GM12878 (cell line): Measurements from ENCODE around the gene P3H3. TPM values are rescaled to one million over a fixed set of nuclear protein-coding genes. Genes with fewer than 3 reads are reported as not detected.

Source experiments
- ATAC-seq: fragments of 200-7000 bp; cut with Tn5 transposase; 3 replicates; pipeline ENCODE4 v1.9.1; 2020; ENCODE audit warnings: mild to moderate bottlenecking, moderate library complexity
- BruUV-seq: library from RNA; stranded (reverse); fragments of 400-500 nt; replicated peaks from 2 replicates; lab custom pipeline; 2021; lab: Mats Ljungman, UMichigan
- CTCF ChIA-PET: fragments of 300-600 bp; sonication (Branson Sonifier 250); formaldehyde crosslinking; extraction: SDS; loops from one replicate; lab custom pipeline; 2021; ENCODE audit warnings: inconsistent platforms; lab: Yijun Ruan, JAX
- POLR2A ChIA-PET: fragments of 350-600 bp; formaldehyde crosslinking; extraction: SDS; loops from one replicate; lab custom pipeline; 2021; ENCODE audit warnings: inconsistent platforms; lab: Charles Lee
- RAD21 ChIA-PET: fragments of 300-600 bp; sonication (Branson Sonifier 250); formaldehyde crosslinking; loops from one replicate; lab custom pipeline; 2023; ENCODE audit warnings: antibody characterized with exemption; ENCODE audit not compliant: unreplicated experiment; lab: Charles Lee
- SMC1A ChIA-PET: fragments of 300-600 bp; sonication (Branson Sonifier 250); formaldehyde crosslinking; loops from one replicate; lab custom pipeline; 2023; ENCODE audit not compliant: unreplicated experiment, uncharacterized antibody; lab: Charles Lee
- DNase-seq: peaks from one replicate; pipeline ENCODE4 v3.0.0-alpha.2; 2011; ENCODE audit warnings: low read depth, low spot score
- FAIRE-seq: peaks from 3 replicates; lab custom pipeline; 2011; peaks lifted over from hg19 to GRCh38; lab: Jason Lieb, UNC
- H2AFZ ChIP-seq: 2 replicates; pipeline ENCODE4 v1.6.0; 2011; ENCODE audit warnings: low read depth, low read length, control low read depth; ENCODE audit not compliant: control insufficient read depth
- H3K27ac ChIP-seq: 2 replicates; pipeline ENCODE4 v1.5.1; 2011; ENCODE audit warnings: control low read depth; ENCODE audit not compliant: control insufficient read depth, insufficient read depth
- H3K27me3 ChIP-seq, 2 experiments: replicated peaks in 1 of 2; 2 replicates each; pipeline versions ENCODE4 v1.6.0 to v1.6.1; 2011; ENCODE audit warnings: low read length in 1 of 2; ENCODE audit not compliant: control insufficient read depth in 2 of 2, insufficient read depth in 2 of 2
- H3K36me3 ChIP-seq, 2 experiments: 2 replicates each; pipeline ENCODE4 v1.5.1; 2011; ENCODE audit warnings: low read length in 1 of 2; ENCODE audit not compliant: control insufficient read depth in 2 of 2, insufficient read depth in 2 of 2
- H3K4me1 ChIP-seq: 2 replicates; pipeline ENCODE4 v1.6.1; 2011; ENCODE audit warnings: mild to moderate bottlenecking, low read length, moderate library complexity, mixed read lengths; ENCODE audit not compliant: control insufficient read depth, insufficient read depth
- H3K4me2 ChIP-seq: 2 replicates; pipeline ENCODE4 v1.6.0; 2011; ENCODE audit warnings: control low read depth; ENCODE audit not compliant: control insufficient read depth, insufficient read depth
- H3K4me3 ChIP-seq: fragments of 200-600 bp; sonication (generic); 2 replicates; pipeline ENCODE4 v1.5.1; 2016
- H3K79me2 ChIP-seq: 2 replicates; pipeline ENCODE4 v1.6.0; 2011; ENCODE audit warnings: low read length; ENCODE audit not compliant: control insufficient read depth, insufficient read depth
- H3K9ac ChIP-seq: 2 replicates; pipeline ENCODE4 v1.8.0; 2011; ENCODE audit warnings: low read length, control low read depth, mixed read lengths; ENCODE audit not compliant: control insufficient read depth, insufficient read depth
- H3K9me3 ChIP-seq: replicated peaks from 3 replicates; pipeline ENCODE4 v1.5.1; 2011; ENCODE audit warnings: mild to moderate bottlenecking, low read length; ENCODE audit not compliant: control insufficient read depth, insufficient read depth
- H4K20me1 ChIP-seq: 2 replicates; pipeline ENCODE4 v1.6.0; 2011; ENCODE audit not compliant: control insufficient read depth, insufficient read depth
- STAT1 ChIP-seq: fragments of 450-650 bp; conservative IDR thresholded peaks from 2 replicates; pipeline ENCODE4 v1.6.1; 2014; ENCODE audit warnings: antibody characterized with exemption, mild to moderate bottlenecking
- WGBS: methylation state at CpG from one replicate; pipeline ENCODE4 v1.1.6; 2016; ENCODE audit warnings: low lambda C conversion rate; ENCODE audit not compliant: insufficient replicate concordance, insufficient coverage; ENCODE audit errors: missing lambda C conversion rate; 5-methylcytosine and 5-hydroxymethylcytosine counted together
- in situ Hi-C: fragments of 300-500 bp; cut with MboI; formaldehyde crosslinking; loops from 9 replicates; pipeline ENCODE4 v1.14.3; 2018; ENCODE audit warnings: mixed read lengths
- intact Hi-C: fragments of 100-400 bp; cut with micrococcal nuclease; formaldehyde crosslinking; loops from one replicate; pipeline ENCODE4 v1.14.2; 2022; ENCODE audit not compliant: unreplicated experiment
- polyA plus RNA-seq, 11 experiments: library from polyadenylated mRNA; depleted of rRNA in 4 of 11; unstranded in 6 of 11; stranded (reverse) in 5 of 11; fragments of >200 nt; fragmentation: Nextera tagmentation in 4 of 11; fragmentation: Illumina TruSeq in 1 of 11; extraction: Ambion mirVana in 4 of 11; extraction: Trizol in 1 of 11; gene quantifications; 1 replicate in 1 of 11; 2 replicates in 10 of 11; pipeline versions ENCODE4 v1.2.1 to v1.2.3, GENCODE V29; 2011 to 2016; ENCODE audit warnings: inconsistent platforms in 2 of 11, missing spikeins in 2 of 11, low read depth in 1 of 11
- total RNA-seq, 4 experiments: library from RNA; depleted of rRNA in 3 of 4; stranded (reverse); fragments of >200 nt in 3 of 4; fragmentation: Illumina TruSeq in 1 of 4; extraction: Trizol in 1 of 4; gene quantifications; 2 replicates each; pipeline versions ENCODE4 v1.2.1 to v1.2.3, GENCODE V29; 2013 to 2021
- TF ChIP-seq, protein P1 (sequence below): fragments of 450-650 bp; IDR thresholded peaks from 2 replicates; pipeline ENCODE4 v1.6.1; 2017; ENCODE audit warnings: low read depth, mild to moderate bottlenecking, moderate library complexity
- TF ChIP-seq, protein P2 (sequence below), 3 experiments: IDR thresholded peaks in 2 of 3; conservative IDR thresholded peaks in 1 of 3; 2 replicates each; pipeline ENCODE4 v1.5.1; 2011; ENCODE audit warnings: low read depth in 3 of 3, low read length in 3 of 3, mild to moderate bottlenecking in 3 of 3, control low read depth in 2 of 3, moderate library complexity in 2 of 3, inconsistent platforms in 1 of 3, mixed read lengths in 1 of 3; ENCODE audit not compliant: control insufficient read depth in 2 of 3, insufficient read depth in 1 of 3; ENCODE audit errors: extremely low read depth in 1 of 3

P3H3 gene
- total and polyA plus RNA-seq, 10 of the 15 experiments (the other 5 are each of a cell fraction or from before 2014, with no cell fraction given) = 0.03 to 0.21 (median 0.05) TPM; not detected in 7

DNA sequence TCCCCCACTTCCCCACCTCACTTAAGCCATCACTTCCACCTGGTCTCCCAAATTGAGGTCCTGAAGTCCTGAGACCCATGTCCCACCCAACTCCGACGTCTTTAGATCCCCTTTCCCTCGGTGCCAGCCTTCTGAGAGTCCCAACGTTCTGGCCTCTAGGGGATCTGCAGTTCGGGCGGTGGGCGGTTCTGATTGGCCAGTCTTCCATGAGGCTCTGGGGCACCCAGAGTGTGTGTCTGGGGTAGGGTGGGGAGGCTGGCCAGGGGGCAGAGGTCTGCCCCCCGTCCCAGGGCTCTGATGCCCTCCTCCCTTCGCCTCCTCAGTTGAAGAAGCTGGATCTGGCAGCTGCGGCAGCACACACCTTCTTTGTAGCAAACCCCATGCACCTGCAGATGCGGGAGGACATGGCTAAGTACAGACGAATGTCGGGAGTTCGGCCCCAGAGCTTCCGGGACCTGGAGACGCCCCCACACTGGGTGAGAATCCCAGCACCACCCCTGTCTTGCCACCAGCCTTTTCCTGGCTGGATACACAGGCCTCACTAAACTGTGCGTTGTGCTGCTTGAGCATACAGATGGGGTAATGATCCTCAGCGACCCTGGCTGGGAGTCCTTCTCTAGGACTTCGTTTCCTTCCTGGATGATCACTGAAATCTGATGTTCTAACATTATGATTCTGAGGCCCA lies 1.5 kb downstream of the P3H3 start:
- in situ Hi-C loops = loop anchor here (5.0 kb wide), 1 partner anchor 77 kb away; the partner anchor contains the start of gene MLF2
- SMC1A ChIA-PET = interaction anchor here (1.1 kb wide), 1 partner anchor 206 kb away, joined by 3 read pairs; no protein-coding TSS in a partner anchor

More for the DNA sequence above, 1.5 kb downstream of the P3H3 start:
- ChIA-PET CTCF (interaction anchor here (1.1 to 2.3 kb wide), 5 partner anchors 10 to 77 kb away, joined by 3 to 14 read pairs (median 5); partner anchors contain the start of genes MLF2 and SPSB2), RAD21 (interaction anchor here (1.0 to 3.0 kb wide), 4 partner anchors 9 to 76 kb away, joined by 3 to 14 read pairs (median 4); partner anchors contain the start of genes GPR162, MLF2 and USP5), POLR2A (interaction anchor here (0.9 to 1.4 kb wide), 3 partner anchors 10 to 70 kb away, joined by 3 to 4 read pairs (median 3); no protein-coding TSS in a partner anchor)
- WGBS = 28% methylated on average over 19 of the region's 19 CpGs
- Histone ChIP-seq H3K4me3 (peak overlapping the region; percentile 74; the same call in 1 of the 2 replicates), H3K4me1 (peaks cover 4% of the 10 kb centered on the region), H3K9me3 (no peaks in the 10 kb centered on the region), H3K36me3 (no peaks in the 10 kb centered on the region), H3K27ac (no peak overlapping the region), H3K4me2 (peak overlapping the region; percentile 95), H3K9ac (no peak overlapping the region), H4K20me1 (no peaks in the 10 kb centered on the region), H3K27me3 (peaks cover 23 to 24% of the 10 kb centered on the region in 2 experiments), H2AFZ (peak overlapping the region; percentile 68; the same call in 1 of the 2 replicates), H3K79me2 (no peaks in the 10 kb centered on the region)
- TF ChIP-seq STAT1 = no peak
- TF ChIP-seq, protein P1, sequence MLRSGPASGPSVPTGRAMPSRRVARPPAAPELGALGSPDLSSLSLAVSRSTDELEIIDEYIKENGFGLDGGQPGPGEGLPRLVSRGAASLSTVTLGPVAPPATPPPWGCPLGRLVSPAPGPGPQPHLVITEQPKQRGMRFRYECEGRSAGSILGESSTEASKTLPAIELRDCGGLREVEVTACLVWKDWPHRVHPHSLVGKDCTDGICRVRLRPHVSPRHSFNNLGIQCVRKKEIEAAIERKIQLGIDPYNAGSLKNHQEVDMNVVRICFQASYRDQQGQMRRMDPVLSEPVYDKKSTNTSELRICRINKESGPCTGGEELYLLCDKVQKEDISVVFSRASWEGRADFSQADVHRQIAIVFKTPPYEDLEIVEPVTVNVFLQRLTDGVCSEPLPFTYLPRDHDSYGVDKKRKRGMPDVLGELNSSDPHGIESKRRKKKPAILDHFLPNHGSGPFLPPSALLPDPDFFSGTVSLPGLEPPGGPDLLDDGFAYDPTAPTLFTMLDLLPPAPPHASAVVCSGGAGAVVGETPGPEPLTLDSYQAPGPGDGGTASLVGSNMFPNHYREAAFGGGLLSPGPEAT = 0 out of 2 replicates have a peak, but pooled peaks have one; percentile 1
- TF ChIP-seq, protein P2, sequence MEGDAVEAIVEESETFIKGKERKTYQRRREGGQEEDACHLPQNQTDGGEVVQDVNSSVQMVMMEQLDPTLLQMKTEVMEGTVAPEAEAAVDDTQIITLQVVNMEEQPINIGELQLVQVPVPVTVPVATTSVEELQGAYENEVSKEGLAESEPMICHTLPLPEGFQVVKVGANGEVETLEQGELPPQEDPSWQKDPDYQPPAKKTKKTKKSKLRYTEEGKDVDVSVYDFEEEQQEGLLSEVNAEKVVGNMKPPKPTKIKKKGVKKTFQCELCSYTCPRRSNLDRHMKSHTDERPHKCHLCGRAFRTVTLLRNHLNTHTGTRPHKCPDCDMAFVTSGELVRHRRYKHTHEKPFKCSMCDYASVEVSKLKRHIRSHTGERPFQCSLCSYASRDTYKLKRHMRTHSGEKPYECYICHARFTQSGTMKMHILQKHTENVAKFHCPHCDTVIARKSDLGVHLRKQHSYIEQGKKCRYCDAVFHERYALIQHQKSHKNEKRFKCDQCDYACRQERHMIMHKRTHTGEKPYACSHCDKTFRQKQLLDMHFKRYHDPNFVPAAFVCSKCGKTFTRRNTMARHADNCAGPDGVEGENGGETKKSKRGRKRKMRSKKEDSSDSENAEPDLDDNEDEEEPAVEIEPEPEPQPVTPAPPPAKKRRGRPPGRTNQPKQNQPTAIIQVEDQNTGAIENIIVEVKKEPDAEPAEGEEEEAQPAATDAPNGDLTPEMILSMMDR (IDR thresholded peaks at IDR 0.05 in 2 of 3, conservative IDR thresholded peaks at IDR 0.05 in 1 of 3; ENCODE audit: control insufficient read depth in 2 of 3, extremely low read depth in 1 of 3, insufficient read depth in 1 of 3, low read depth in 3 of 3, low read length in 3 of 3) = 0 out of 6 replicates have a peak, but pooled peaks of 1 of the 3 experiments have one; percentile 1
- ATAC-seq = peak; percentile 4; the same call in 1 of the 3 replicates
- no TSS peak for BruUV-seq
- intact Hi-C loops = loop anchor here (5.0 kb wide), 1 partner anchor 92 kb away; no protein-coding TSS in a partner anchor
- FAIRE-seq = no peak
- no peak for DNase-seq
